Measurements from ENCODE around the gene ISM1. TPM values are rescaled to one million over a fixed set of nuclear protein-coding genes. Genes with fewer than 3 reads are reported as not detected.

Gene ISM1
- total and polyA plus RNA-seq, 4 donors = 6.0 to 11.6 (median 9.3) TPM

- 100% methylated on average over 1 of the region's 3 CpGs for WGBS (ENCODE audit: insufficient coverage)
- H3K27ac ChIP-seq (ENCODE audit: low read depth, low read length) = no peak overlapping the region
- H3K9me3 ChIP-seq (ENCODE audit: control insufficient read depth, insufficient read depth, low read length) = no peaks in the 10 kb centered on the region
- no peak overlapping the region for H3K4me3 ChIP-seq (ENCODE audit: low read depth, low read length)
- H3K36me3 ChIP-seq (ENCODE audit: control insufficient read depth, insufficient read depth, low read length) = no peaks in the 10 kb centered on the region
- DNase-seq (ENCODE audit: low read depth in 4 of 6, low spot score in 6 of 6) = peak in 2 of 6 donors; percentile 56 to 83
- no peaks in the 10 kb centered on the region for H3K27me3 ChIP-seq (ENCODE audit: control insufficient read depth, insufficient read depth, low read length)
- no peaks in the 10 kb centered on the region for H3K4me1 ChIP-seq (ENCODE audit: control insufficient read depth, insufficient read depth, low read length)
These were observed 112.7 kb downstream of the ISM1 start for GRCh38 chr20:13333793-13334192.

- Histone ChIP-seq H3K4me3 (ENCODE audit: low read depth, low read length) (no peak overlapping the region), H3K9me3 (ENCODE audit: control insufficient read depth, insufficient read depth, low read length) (no peaks in the 10 kb centered on the region), H3K4me1 (ENCODE audit: control insufficient read depth, insufficient read depth, low read length) (no peaks in the 10 kb centered on the region), H3K36me3 (ENCODE audit: control insufficient read depth, insufficient read depth, low read length) (no peaks in the 10 kb centered on the region), H3K27me3 (ENCODE audit: control insufficient read depth, insufficient read depth, low read length) (no peaks in the 10 kb centered on the region), H3K27ac (ENCODE audit: low read depth, low read length) (no peak overlapping the region)
- 90% methylated on average over 2 of the region's 4 CpGs for WGBS (ENCODE audit: insufficient coverage)
- DNase-seq (ENCODE audit: low read depth in 4 of 6, low spot score in 6 of 6) = no peak
These were observed 115.4 kb downstream of the ISM1 start for GRCh38 chr20:13336308-13337089.

GRCh38 chr20:13337090-13337784 is 116.2 kb downstream of the ISM1 start:
- no peak for DNase-seq (ENCODE audit: low read depth in 4 of 6, low spot score in 6 of 6)
- no peak overlapping the region for H3K27ac ChIP-seq (ENCODE audit: low read depth, low read length)
- 82% methylated on average over 6 of the region's 6 CpGs for WGBS (ENCODE audit: insufficient coverage)
- no peaks in the 10 kb centered on the region for H3K36me3 ChIP-seq (ENCODE audit: control insufficient read depth, insufficient read depth, low read length)
- no peak overlapping the region for H3K4me3 ChIP-seq (ENCODE audit: low read depth, low read length)
- no peaks in the 10 kb centered on the region for H3K9me3 ChIP-seq (ENCODE audit: control insufficient read depth, insufficient read depth, low read length)
- H3K4me1 ChIP-seq (ENCODE audit: control insufficient read depth, insufficient read depth, low read length) = no peaks in the 10 kb centered on the region
- H3K27me3 ChIP-seq (ENCODE audit: control insufficient read depth, insufficient read depth, low read length) = no peaks in the 10 kb centered on the region

- no peak overlapping the region for H3K4me3 ChIP-seq (ENCODE audit: low read depth, low read length)
- H3K27me3 ChIP-seq (ENCODE audit: control insufficient read depth, insufficient read depth, low read length) = no peaks in the 10 kb centered on the region
- peaks cover 3% of the 10 kb centered on the region for H3K4me1 ChIP-seq (ENCODE audit: control insufficient read depth, insufficient read depth, low read length)
- WGBS (ENCODE audit: insufficient coverage) = no CpG with 5 or more reads among the region's 2 CpGs
- no peak for DNase-seq (ENCODE audit: low read depth in 4 of 6, low spot score in 6 of 6)
- no peak overlapping the region for H3K27ac ChIP-seq (ENCODE audit: low read depth, low read length)
- H3K36me3 ChIP-seq (ENCODE audit: control insufficient read depth, insufficient read depth, low read length) = no peaks in the 10 kb centered on the region
- no peaks in the 10 kb centered on the region for H3K9me3 ChIP-seq (ENCODE audit: control insufficient read depth, insufficient read depth, low read length)
These were observed 117.1 kb downstream of the ISM1 start for GRCh38 chr20:13338097-13338661.

GRCh38 chr20:13338999-13339411 is 117.9 kb downstream of the ISM1 start:
- no peak overlapping the region for H3K27ac ChIP-seq (ENCODE audit: low read depth, low read length)
- WGBS (ENCODE audit: insufficient coverage) = 86% methylated on average over 2 of the region's 3 CpGs
- no peak overlapping the region for H3K4me3 ChIP-seq (ENCODE audit: low read depth, low read length)
- peaks cover 3% of the 10 kb centered on the region for H3K4me1 ChIP-seq (ENCODE audit: control insufficient read depth, insufficient read depth, low read length)
- H3K9me3 ChIP-seq (ENCODE audit: control insufficient read depth, insufficient read depth, low read length) = no peaks in the 10 kb centered on the region
- H3K27me3 ChIP-seq (ENCODE audit: control insufficient read depth, insufficient read depth, low read length) = no peaks in the 10 kb centered on the region
- DNase-seq (ENCODE audit: low read depth in 4 of 6, low spot score in 6 of 6) = no peak
- no peaks in the 10 kb centered on the region for H3K36me3 ChIP-seq (ENCODE audit: control insufficient read depth, insufficient read depth, low read length)

- no peak for DNase-seq (ENCODE audit: low read depth in 4 of 6, low spot score in 6 of 6)
- H3K27me3 ChIP-seq (ENCODE audit: control insufficient read depth, insufficient read depth, low read length) = no peaks in the 10 kb centered on the region
- no peak overlapping the region for H3K27ac ChIP-seq (ENCODE audit: low read depth, low read length)
- H3K4me1 ChIP-seq (ENCODE audit: control insufficient read depth, insufficient read depth, low read length) = peaks cover 8% of the 10 kb centered on the region
- no CpG with 5 or more reads among the region's 2 CpGs for whole genome bisulfite sequencing (ENCODE audit: insufficient coverage)
- no peaks in the 10 kb centered on the region for H3K36me3 ChIP-seq (ENCODE audit: control insufficient read depth, insufficient read depth, low read length)
- no peak overlapping the region for H3K4me3 ChIP-seq (ENCODE audit: low read depth, low read length)
- no peaks in the 10 kb centered on the region for H3K9me3 ChIP-seq (ENCODE audit: control insufficient read depth, insufficient read depth, low read length)
These were observed 119.0 kb downstream of the ISM1 start for GRCh38 chr20:13340088-13340487.

DNA sequence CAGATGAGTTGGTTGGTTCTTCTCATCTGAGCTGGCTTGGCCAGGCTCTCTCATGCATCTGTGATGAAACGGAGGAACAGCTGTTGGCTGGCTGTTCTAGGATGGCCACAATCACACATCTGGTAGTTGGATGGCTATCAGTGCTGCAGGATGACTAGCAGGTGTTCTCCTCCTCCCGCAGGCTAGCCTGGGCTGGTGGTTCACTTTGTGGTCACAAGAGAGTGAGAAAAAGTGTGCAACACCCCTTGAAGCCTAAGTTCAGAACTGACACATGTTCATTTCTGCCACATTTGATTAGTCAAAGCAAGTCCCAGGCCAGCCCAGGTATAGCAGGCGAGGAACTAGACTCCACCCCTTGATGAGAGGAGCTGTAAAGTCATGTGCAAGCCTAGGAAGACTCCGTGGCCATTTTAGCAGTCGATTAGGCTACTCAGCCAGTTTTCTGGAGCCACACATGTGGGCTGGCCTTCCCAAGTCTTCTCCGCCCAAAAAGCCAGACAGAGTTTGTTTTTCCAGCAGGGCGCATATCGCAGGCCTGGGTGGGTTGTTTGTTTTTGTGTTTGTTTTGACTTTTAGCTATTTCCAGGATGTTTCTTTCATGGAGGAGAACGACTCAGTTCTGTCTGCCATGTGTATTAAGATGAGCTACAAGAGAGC is 120.8 kb downstream of the ISM1 start:
- WGBS (ENCODE audit: insufficient coverage) = 84% methylated on average over 9 of the region's 9 CpGs
- Histone ChIP-seq H3K36me3 (ENCODE audit: control insufficient read depth, insufficient read depth, low read length) (no peaks in the 10 kb centered on the region), H3K27ac (ENCODE audit: low read depth, low read length) (no peak overlapping the region), H3K4me3 (ENCODE audit: low read depth, low read length) (no peak overlapping the region), H3K9me3 (ENCODE audit: control insufficient read depth, insufficient read depth, low read length) (no peaks in the 10 kb centered on the region), H3K4me1 (ENCODE audit: control insufficient read depth, insufficient read depth, low read length) (peaks cover 8% of the 10 kb centered on the region), H3K27me3 (ENCODE audit: control insufficient read depth, insufficient read depth, low read length) (no peaks in the 10 kb centered on the region)
- DNase-seq (ENCODE audit: low read depth in 4 of 6, low spot score in 6 of 6) = no peak

DNA sequence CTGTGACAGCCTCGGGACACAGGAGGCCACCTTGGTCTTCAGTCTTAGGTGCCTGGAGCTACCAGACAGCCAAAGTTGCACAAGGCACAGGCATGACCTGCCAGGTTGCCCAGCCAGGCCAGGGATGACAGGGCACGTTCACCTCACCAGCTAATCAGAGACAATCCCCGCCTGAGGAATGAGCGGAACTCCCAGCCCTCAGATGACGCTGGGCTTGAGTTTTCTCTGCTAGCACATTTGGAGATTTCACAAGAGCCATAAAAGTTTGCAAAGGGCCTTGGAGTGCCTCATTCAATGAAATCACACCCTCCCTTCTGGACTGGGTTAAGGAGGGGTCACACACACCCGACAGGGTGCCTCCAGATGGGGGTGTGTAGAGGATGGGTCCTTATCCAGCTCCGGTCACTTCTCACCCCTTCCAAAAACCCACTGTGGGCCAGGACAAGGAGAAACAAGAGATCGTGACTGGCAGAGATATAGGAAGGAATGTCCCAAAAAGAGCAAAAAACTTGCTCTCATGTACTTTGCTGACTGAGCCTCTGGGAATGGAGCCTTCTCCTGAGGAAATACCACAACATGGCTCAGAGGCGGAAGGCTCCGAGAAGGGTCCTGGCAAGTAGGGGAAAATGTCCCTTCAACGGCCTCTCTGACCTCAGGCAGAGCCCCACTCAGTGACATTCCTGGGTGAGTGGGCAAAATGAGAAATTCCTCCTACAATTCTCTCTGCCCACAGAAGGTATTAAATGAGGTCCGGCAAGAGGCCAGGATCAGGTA is 121.6 kb downstream of the ISM1 start:
- 81% methylated on average over 8 of the region's 12 CpGs for WGBS (ENCODE audit: insufficient coverage)
- Histone ChIP-seq H3K27ac (ENCODE audit: low read depth, low read length) (peak overlapping the region; percentile 19), H3K9me3 (ENCODE audit: control insufficient read depth, insufficient read depth, low read length) (no peaks in the 10 kb centered on the region), H3K4me3 (ENCODE audit: low read depth, low read length) (no peak overlapping the region), H3K27me3 (ENCODE audit: control insufficient read depth, insufficient read depth, low read length) (no peaks in the 10 kb centered on the region), H3K4me1 (ENCODE audit: control insufficient read depth, insufficient read depth, low read length) (peaks cover 8% of the 10 kb centered on the region), H3K36me3 (ENCODE audit: control insufficient read depth, insufficient read depth, low read length) (no peaks in the 10 kb centered on the region)
- no peak for DNase-seq (ENCODE audit: low read depth in 4 of 6, low spot score in 6 of 6)

DNA sequence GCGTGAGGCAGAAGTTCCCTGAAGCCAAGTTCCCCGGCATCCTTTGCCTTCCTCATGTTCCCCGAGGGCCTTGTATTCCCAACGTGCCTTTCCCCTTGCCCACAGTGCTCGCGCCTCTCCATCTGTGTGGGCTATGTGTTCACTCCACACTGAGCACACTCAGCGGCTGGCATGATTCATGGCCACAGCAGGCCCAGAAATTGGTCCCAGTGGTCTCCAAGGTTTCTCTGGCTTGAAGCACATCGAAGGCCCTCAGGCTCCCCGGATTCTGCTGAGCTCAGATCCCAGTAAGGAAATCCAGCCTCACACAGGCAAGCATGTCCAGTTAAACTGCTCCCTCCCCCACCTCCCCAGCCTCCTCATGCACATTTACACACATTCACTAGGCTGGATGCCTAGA is 123.6 kb downstream of the ISM1 start:
- Histone ChIP-seq H3K27ac (ENCODE audit: low read depth, low read length) (no peak overlapping the region), H3K4me3 (ENCODE audit: low read depth, low read length) (no peak overlapping the region), H3K36me3 (ENCODE audit: control insufficient read depth, insufficient read depth, low read length) (no peaks in the 10 kb centered on the region), H3K4me1 (ENCODE audit: control insufficient read depth, insufficient read depth, low read length) (peaks cover 8% of the 10 kb centered on the region), H3K9me3 (ENCODE audit: control insufficient read depth, insufficient read depth, low read length) (no peaks in the 10 kb centered on the region), H3K27me3 (ENCODE audit: control insufficient read depth, insufficient read depth, low read length) (no peaks in the 10 kb centered on the region)
- peak in 2 of 6 donors; percentile 22 to 60 for DNase-seq (ENCODE audit: low read depth in 4 of 6, low spot score in 6 of 6)
- WGBS (ENCODE audit: insufficient coverage) = 76% methylated on average over 9 of the region's 9 CpGs
